GM19455 (cell line): ENCODE results near the gene DHTKD1.
"Not testable (repeated sequence)": the region's sequence is repeated elsewhere in the genome, so short reads cannot be mapped to it uniquely, and the experiment has no call there.

ENCODE experiments used
- ATAC-seq: cut with Tn5 transposase; IDR thresholded peaks from one replicate; pipeline ENCODE4 v1.9.1; 2021; ENCODE audit not compliant: unreplicated experiment

Gene DHTKD1

DNA sequence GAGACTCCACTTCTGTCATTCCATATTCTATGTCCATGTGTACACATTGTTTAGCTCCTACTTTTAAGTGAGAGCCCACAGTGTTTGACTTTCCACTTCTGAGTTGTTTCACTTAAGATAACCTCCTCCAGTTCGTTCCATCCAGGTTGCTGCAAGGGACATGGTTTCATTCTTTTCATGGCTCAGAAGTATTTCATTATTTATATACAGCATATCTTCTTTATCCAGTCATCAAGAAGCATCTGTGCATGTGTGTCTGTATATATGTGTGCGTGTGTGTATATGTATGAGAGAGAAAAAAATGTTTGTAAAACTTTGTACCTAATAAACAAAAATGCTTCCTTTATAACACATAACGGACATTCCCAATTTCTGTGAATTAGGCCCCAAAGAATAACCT lies 66.9 kb downstream of the DHTKD1 start:
- ATAC-seq = no peak

DNA sequence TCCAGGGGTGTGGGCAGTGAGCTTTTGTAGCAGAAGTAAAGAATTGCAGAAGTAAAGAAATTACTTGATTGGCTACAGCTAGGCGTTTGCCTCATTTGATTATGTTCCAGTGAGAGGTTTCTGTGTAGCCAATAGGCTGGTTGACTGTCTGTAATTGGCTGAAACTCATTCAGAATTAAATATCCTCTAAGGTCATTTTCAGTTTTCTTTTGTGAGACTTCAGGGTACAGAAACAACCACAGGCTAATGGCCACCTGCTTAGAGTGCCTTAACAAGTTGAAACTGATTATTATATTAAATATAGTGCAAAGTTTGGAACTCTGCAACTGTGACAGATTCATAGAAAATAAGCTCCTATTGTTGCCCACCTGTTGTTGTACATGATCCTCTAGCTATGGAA lies 71.3 kb downstream of the DHTKD1 start:
- no peak for ATAC-seq

DNA sequence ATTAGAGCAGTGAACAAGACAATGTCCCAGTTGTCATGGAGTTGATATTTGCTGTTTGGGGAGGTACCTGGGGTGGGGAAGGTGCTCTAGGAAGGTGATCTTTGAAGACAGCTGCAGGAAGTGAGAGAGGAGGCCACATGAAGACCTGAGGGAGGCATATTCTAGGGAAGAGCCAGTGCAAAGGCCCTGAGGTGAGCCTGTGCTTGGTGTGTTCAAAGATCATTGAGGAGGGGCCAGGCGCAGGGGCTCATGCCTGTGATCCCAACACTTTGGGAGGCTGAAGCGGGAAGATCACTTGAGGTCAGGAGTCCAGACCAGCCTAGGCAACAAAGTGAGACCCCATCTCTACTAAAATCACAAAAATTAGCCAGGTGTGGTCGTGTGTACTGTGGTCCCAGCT lies 75.8 kb downstream of the DHTKD1 start:
- ATAC-seq = no peak

DNA sequence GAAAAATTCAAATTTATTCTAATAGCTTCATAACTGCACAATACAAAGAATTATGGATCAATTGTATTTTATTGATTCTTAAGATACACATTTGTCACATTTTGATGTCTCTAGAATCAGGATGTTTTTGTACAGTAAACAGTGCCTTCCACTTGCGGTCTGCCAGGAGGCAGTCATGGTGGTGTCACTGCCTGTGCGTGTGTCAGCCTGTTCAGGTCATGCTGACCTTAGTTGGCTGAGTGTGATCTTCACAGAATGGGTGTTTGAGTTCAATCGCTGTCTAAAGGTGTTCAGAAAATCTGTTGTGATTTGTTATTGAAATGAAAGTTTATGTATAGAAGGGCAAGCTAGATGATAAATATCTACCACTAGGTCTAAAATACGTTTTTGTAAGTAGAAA lies 81.4 kb downstream of the DHTKD1 start:
- ATAC-seq = no peak

DNA sequence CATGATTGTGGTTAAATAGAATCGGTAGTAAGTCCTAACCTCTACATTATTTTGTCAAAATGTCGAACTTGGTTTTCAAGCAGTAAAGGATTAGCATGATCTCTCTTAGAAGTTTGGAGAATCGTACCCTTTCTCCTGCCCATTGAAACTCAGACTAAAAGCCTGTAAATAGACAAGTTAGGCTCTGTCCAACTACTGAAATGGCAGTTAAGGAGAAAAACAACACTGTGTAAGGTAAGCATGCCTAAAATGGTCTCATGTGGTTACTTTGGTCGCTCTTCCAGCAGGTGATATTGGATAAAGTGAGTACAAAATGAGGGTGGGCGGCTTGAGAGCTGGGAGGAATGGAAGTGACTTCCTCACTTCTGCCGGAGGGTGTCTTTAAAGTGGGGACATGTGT lies 85.8 kb downstream of the DHTKD1 start:
- no peak for ATAC-seq

DNA sequence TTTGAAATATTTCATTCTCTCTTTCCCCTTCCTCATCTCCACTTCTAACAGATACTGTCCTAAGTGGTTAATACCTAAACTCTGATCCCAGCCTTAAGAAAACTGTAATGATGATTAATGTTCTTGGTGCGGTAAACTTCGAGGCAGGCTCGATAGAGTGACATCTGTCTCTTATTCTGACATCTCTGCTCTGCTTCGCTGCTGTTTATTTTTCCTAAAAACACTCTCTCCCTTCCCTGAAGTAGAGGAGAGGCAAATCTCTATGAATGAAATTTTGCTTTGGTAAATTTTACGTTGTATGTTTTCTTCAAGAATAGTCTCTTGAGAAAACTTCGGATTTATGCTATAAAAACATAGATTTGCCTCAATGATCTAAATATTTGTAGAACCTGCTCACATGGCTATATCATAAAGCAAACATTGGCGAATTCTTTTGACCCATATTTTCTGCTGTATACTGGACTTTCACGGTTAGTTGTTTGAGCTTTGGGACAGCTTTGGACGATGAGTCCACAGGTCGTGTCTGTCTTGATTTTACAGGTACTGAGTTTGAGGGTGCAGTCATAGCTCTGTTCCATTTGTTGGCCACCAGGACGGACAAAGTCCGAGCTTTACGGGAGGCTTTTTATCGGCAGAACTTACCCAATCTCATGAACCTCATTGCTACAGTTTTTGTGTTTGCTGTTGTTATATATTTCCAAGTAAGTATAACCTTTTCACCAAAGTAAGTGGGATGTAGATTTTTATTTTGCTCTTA lies 87.8 kb downstream of the DHTKD1 start:
- ATAC-seq = no peak

DNA sequence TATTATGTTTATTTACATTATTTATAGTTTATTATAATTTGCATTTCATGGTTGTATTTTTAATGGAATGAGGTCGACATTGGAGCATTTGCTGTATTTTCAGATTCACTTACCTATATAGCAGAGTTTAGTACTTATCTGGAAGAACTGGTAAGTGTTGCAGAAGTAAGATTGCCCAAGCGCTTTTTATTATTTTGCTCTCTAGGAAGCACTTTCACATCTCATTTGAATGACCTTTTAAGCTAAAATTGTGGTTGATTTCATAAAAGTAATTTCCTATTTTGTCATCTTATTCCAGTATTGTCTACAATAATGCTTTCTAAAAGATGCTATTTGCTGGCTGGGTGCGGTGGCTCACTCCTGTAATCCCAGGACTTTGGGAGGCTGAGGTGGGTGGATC lies 89.4 kb downstream of the DHTKD1 start:
- no peak for ATAC-seq

DNA sequence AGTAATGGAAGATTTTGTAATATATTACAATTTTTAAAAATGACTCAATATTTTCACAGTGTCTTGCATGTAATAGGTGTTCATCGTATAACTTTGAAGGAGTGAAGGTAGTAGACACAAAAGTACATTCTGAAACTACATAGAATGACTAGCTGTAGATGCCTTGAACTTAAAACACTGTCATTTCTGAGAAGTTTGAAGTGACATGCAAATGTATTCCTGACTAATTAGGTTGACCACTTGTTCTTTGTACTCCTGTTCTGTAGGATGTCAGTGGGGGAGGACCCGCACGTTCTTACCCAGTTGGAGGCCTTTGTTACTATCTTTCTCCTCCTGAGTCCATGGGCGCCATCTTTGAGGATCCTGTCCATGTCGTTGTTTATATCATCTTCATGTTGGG lies 91.9 kb downstream of the DHTKD1 start:
- no peak for ATAC-seq

DNA sequence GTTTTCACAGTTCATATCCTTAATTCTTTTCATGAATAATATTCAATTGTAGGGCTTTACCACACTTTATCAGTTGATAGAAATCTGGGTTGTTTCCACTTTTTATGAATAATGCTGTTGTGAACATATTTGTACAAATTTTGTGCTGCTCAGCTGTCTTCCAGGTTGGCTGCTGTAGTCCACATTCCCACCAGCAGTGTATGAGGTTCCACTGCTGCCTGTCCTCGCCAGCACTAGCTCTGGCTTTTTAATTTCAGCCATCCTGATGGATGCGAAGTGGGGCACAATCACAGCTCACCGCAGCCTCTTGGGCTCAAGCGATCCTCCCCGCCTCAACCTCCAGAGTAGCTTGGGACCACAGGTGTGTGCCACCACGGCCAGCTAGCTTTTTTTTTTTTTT lies 94.2 kb downstream of the DHTKD1 start:
- no peak for ATAC-seq

DNA sequence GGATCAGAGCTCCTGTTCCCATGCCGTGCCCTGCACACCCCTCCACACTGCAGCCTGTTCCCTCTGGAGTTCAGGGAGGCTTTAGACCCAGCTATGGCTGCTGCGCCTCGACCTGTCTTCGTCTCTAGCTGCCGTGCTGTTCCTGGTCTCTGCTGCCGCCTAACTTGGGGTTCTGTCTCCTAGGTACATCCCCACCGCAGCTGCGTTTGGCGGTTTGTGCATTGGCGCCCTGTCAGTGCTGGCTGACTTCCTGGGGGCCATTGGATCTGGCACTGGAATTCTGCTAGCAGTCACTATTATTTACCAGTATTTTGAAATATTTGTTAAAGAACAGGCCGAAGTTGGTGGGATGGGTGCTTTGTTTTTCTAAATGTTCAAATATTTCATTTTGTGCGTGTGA lies 95.3 kb downstream of the DHTKD1 start:
- ATAC-seq = no peak

DNA sequence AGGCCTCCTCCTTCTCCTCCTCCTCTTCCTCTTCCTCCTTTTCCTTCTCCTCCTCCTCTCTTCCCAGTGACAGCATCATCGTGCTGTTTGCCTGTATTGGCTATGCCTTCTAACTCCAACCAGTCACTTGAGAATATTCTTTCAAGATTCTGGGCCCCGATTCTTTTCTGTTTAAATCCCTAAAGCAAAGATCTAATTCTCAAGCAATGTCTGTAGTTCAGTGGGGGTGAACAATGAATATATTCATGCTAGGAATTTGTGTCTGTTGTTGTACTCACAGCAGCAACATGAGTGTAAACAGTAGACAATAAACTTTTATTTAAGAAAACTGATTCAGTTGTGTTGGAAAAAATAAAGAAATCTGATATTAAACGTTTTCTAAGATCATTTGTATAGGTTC lies 96.3 kb downstream of the DHTKD1 start:
- ATAC-seq = no peak

DNA sequence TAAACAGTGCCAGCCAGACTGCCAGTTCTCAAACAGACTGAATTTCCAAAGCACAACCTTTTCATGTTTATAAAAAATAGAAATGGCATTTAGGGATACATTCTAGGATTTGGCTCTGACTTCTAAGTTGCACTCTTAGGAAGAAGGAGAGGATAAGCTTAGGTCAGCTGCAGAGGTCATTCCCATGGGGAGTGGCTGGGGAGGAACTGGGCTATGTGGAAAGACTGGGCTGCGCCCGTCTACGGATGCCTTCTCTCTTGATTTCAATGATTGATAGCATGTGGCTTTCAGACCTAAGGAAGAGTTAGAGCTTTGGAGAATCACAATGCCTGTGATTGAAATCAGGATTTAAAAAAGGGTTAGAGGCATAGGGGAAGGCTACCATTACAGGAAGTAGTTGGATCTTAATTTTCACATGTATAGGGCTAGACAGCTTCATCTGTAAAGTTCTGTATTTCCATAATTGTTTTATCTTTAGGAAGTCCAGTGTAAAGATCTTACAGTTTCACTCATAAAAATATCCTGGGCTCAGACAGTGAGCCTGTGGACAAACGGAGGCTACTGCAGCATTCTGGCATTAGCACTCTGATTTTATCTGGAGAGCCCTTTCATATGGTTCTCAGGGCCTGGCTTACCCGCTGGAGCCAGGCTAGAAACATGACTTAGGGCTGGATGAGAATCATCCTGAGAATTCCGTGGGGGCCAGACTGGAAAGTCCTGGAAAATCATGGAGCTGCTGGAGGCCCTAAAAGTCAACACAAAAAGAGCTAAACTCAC lies 97.4 kb downstream of the DHTKD1 start:
- no peak for ATAC-seq

DNA sequence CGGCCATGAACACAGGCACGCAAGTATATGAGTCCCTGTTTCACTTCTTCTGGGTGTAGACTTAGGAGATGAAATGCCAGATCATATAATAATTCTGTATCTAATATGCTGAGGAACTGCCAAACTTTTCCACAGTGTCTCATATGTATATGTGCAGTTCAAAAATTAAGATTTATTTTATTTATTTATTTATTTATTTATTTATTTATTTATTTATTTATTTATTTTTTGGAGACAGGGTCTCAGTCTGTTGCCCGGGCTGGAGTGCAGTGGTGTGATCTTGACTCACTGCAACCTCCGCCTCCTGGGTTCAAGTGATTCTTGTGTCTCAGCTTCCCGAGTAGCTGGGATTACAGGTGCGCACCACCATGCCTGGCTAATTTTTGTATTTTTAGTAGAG lies 102.8 kb downstream of the DHTKD1 start:
- ATAC-seq = not testable (repeated sequence)
